ENCODE measurements around the gene KRTAP20-3.

Gene KRTAP20-3

DNA sequence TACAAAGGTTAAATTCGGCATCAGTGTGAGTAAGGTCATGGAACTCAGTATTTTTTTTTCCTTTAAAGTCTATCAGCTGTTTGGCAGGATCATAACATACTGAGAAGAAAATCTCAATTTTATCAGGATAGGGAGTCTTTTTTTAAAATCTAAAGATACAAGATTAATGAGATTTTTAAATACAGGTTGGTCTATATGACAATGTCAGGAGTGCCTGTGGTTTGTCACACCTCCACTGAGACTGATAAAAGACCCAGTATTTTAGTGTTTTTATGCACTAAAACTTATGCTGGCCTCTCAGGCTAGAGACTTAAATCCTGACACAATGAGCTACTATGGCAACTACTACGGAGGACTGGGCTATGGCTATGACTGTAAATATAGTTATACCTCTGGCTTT lies at the start of gene KRTAP20-3:
Gene KRTAP20-3, plus strand, starts transcription at position 301 of the 400 bp plus-strand sequence.
- DNase-seq (ENCODE audit: low read depth), result no peak

DNA sequence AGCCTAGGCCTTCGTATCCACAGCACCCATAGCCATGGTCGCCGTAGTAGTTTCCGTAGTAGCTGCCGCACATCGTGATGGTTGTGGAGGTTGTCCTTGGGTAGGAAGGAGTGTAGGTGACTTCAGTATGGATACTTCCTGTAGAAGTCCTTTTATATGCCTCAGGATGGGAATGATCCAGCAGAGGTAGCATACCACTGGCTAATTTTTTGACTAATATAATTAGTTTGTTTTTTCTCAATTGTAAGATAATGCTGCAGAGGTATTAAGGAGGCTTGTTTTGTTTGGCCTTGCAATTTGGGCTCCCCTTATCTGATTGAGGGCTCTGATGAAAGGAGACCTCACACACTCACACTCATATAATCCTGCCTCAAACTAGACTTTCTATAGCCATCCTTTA lies 43.9 kb upstream of the KRTAP20-3 start, which contains the start of gene KRTAP6-2:
Gene KRTAP6-2, minus strand, starts transcription at position 101 of the 400 bp plus-strand sequence. Its CDS starts 28 bp downstream, at position 73.
- no peak for DNase-seq (ENCODE audit: low read depth)

DNA sequence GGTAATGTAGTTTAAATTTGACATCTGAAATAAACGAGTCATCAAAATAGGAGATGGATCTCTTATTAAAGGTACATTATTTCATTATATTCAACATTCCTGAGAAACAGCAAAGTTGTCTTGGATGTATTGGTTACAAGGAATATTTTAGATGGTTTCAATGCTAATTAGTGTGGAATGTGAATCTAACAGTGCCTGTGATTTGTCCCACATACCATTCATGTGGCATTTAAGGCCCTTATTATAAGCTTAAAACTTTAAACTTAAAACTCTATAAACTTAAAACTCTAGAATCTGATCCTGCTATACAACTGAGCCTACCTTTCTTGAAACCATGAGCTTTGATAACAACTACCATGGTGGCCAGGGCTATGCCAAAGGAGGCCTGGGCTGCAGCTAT lies 41.9 kb upstream of the KRTAP20-3 start, which contains the start of gene KRTAP22-1:
Gene KRTAP22-1, plus strand, starts transcription at position 301 of the 400 bp plus-strand sequence.
- DNase-seq (ENCODE audit: low read depth), result no peak

DNA sequence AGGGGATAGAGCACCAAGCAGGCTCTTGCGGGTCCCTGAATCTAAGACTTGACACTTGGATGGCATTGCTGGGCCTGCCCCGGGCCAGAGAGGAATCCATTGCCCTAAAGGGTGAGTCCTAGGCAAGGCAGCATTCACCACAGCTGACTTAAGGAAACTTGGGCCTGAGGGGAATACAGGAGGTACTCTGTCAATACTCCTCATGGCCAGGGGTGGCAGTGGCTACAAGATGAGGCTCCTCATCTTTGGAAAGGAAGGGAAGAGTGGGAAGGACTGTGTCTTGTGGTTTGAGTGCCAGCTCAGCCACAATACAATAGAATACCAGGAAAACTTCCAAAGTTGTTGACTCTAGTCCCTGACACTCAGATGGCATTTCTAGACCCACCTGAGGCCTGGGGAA lies 36.7 kb upstream of the KRTAP20-3 start:
- DNase-seq (ENCODE audit: low read depth), result no peak

DNA sequence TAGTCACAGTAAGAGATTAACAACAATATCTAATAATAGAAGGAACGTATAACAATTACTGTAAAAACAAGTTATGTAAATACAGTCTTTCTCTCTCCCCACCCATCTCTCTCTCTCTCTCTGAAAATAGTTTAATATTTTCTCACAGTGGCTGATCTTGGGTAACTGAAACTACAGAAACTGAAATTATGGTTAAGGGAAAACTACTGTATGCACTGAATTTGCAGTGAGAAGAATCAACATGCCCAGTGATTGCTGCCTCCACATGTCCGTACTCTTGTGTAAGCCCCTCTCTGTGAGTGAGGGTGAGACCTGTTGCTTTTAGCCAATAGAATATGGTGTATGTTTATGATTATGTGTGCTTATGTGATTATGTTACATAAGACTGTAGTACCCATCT lies 30.5 kb upstream of the KRTAP20-3 start:
- DNase-seq (ENCODE audit: low read depth), result no peak

DNA sequence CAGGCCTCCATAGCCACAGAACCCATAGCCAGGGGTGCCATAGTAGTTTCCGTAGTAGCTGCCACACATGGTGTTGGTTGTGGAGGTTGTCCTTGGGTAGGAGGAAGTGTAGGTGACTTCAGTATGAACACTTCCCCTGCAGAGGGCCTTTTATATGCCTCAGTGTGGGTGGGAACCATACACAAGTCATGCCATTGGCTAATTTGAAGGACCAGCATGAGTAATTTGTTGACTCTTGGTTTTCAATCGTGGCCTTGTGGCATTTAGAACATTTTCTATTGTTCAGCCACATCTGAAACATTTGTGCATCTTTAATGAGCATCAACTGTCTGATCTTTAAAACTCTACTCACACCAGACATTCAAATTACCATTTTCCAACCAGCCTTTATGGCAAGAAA lies 28.8 kb upstream of the KRTAP20-3 start, which contains the start of gene KRTAP6-1:
Gene KRTAP6-1, minus strand, starts transcription at position 95 of the 400 bp plus-strand sequence. Its CDS starts 26 bp downstream, at position 69.
- no peak for DNase-seq (ENCODE audit: low read depth)

DNA sequence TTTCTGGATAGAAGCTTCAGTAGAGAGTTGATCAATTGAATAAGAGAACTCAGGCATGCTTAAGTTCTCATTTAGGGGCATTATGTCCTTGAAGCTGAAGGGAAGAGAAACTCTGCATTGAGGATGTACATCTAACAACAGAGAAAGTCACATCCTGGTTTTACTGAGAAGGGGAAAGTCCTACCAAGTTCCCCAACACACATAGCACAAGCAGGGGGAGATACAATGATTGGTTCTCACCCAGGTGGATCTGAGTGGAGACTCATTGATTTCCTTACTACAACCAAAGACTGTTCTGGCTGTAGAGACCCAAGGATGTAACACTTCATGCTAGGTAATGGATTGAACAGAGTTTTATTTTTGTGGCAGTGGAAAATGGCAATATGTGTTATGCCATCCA lies 27.5 kb upstream of the KRTAP20-3 start:
- no peak for DNase-seq (ENCODE audit: low read depth)

DNA sequence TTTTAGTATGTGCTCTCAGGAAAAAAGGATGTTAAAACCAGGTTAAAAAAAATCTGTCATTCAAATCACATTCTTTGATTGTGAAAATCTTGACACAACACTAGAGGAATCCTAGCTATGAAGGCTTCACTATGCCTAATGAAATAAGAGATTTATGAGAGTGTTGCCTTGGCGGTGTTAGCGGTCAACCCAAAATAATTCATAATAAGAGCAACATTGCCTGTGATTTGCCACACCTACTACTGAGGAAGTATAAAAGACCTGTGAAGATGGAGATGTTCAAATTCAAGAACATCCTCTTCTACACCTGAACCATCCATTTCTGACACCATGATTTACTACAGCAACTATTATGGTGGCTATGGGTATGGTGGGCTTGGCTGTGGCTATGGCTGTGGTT lies 26.5 kb upstream of the KRTAP20-3 start, which contains the start of gene KRTAP20-1:
Gene KRTAP20-1, plus strand, starts transcription at position 301 of the 400 bp plus-strand sequence. Its CDS starts 30 bp downstream, at position 331.
- no peak for DNase-seq (ENCODE audit: low read depth)

DNA sequence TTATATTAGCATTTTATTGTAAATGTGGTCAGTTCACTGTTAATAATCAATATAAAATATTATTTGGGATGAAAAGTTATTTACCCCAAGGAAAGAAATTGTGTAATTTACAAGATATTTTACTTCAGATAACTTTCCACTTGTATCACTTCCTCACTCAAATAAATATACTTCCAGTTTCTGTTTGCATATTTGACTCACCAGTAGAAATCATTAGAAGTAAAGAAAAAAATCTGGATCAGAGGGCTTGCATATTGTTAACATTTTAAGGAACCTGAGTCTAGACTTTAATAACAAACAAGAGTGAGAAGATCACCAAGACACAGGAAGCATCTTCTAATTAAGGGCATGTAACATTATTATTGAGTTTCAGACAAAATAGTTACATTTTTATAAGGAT lies 22.6 kb upstream of the KRTAP20-3 start:
- no peak for DNase-seq (ENCODE audit: low read depth)

DNA sequence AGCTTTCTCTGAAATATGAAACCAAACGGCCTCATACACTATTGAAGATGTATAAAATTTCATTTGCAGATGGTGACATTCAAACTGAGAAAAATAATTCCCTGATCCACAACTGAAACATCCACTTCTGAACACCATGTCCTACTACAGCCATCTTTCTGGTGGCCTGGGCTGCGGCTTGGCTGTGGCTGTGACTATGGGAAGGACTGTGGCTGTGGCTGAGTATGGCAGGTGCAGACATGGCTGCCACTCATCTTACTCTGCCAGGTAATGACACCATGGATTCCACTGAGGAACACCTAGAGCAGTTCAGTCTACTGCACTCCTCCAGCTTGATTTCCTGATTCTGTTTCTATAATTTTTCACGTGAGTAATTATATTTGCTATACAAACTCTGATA lies 22.1 kb upstream of the KRTAP20-3 start, which contains the start of gene KRTAP20-4:
Gene KRTAP20-4, plus strand, starts transcription at position 106 of the 400 bp plus-strand sequence.
- DNase-seq (ENCODE audit: low read depth), result no peak

DNA sequence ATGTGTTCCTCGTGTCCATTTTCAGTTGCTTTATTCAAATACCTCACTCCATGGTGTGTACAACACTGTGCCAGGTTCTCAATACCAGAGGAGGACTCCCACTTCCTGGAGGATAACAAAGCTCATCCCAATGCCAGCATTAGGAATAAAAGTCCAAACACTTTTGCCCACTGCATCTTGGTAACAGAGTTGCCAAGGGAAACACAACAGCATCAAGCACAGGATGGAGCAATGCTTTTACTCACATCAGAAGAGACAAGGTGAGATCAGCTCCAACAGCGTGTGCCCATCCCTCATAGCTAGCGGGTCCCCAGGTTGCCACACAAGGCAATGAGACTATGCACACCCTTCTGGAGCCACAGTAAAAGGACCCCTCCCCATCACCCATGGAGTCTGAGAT lies 19.3 kb upstream of the KRTAP20-3 start:
- DNase-seq (ENCODE audit: low read depth), result no peak

DNA sequence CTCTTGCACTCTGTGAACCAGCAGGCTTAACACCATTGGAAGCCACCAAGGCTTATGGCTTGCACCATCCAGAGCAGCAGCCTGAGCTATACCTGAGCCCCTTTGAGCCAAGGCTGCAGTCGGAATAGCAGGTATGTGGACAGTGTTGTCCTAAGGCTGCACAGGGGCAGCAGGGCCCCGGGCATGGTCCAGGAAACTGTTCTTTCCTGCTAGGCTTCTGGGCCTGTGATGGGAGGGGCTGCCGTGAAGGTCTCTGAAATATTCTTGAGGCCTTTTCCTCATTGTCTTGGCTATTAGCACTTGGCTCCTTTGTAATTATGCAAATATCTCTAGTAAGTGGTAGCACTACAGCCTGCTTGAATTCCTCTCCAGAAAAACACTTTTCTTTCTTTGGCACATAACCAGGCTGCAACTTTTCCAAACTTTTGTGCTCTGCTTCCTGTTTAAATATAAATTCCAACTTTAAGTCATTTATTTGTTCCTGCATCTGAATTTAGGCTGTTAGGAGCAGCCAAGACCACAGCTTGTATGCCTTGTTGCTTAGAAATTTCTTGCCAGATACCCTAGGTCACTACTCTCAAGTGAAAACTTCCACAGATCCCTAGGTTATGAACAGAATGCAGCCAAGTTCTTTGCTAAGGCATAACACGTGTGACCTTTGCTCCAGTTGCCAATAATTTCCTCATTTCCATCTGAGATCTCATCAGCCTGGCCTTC lies 17.1 kb upstream of the KRTAP20-3 start:
- no peak for DNase-seq (ENCODE audit: low read depth)

DNA sequence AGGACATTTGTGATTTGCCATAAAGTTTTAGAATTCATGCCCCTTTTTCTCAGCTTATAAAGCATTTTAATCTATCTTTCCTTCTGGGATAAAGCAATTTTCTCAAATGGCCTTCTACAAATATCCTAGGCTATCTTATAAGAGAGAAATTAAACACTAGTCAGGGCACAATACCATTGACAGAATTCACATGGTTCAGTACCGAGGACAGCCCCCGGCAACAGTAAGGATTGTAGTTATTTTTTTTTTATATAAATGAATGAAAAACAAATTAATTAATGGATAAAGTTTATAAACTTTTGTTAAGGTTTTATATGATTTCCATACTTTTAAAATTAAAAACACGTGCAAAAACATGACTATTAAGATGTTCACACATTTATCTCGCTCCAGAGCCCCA lies 14.6 kb upstream of the KRTAP20-3 start:
- no peak for DNase-seq (ENCODE audit: low read depth)

DNA sequence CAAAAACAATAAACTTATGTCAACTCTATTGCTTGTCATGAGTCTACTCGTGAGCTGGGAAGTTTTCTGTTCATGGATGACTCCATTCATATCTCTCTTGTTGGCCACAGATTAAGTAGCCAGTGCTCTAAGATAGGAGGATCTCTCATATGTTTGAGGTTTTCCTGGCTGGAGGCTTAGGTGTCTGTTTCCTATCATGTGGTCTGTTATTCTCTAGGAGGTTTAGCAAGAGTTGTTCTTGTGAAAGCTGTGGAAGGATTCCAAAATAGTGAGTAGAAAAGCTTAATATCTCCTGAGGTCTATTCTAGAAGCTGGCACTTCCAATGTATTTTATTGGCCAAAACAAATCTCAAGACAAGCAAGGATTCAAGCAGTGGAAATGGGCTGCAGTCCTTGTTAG lies 13.5 kb upstream of the KRTAP20-3 start:
- no peak for DNase-seq (ENCODE audit: low read depth)

DNA sequence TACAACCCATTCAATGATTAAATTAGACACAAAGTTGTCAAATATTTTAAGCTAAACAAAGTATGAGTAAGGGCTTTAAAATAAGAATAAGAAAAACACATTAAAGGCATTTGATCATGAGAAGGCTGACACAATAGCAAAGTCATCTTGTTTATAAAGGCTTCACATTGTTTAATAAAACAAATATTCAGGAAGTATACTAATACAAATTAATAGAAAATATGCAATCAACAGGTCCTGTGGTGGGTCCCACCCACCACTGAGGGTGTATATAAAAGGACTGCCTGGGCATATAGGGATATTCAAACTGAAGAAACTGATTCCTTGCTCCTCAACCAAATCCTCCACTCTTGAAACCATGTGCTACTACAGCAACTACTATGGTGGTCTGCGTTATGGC lies 7.8 kb upstream of the KRTAP20-3 start, which contains the start of gene KRTAP20-2:
Gene KRTAP20-2, plus strand, starts transcription at position 301 of the 400 bp plus-strand sequence. Its CDS starts 58 bp downstream, at position 359.
- no peak for DNase-seq (ENCODE audit: low read depth)

DNA sequence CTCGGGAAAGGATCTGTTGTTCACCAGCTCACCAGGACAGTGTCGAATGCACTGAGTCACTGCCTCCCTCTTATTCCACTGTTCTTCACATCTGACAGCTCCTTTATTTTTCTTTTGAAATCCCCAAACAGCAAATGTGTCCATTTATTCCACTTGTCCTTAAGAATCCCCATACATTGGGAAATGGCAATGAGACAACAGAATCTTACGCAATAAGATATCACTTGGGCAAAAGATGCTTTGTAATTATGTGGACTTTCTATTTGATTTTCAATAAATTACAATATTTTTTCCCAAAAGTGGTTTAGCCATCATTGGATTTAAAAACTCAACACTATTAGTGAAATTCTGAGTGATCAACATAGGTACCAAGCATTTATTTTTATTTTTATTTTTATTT lies 4.0 kb upstream of the KRTAP20-3 start:
- DNase-seq (ENCODE audit: low read depth), result no peak

DNA sequence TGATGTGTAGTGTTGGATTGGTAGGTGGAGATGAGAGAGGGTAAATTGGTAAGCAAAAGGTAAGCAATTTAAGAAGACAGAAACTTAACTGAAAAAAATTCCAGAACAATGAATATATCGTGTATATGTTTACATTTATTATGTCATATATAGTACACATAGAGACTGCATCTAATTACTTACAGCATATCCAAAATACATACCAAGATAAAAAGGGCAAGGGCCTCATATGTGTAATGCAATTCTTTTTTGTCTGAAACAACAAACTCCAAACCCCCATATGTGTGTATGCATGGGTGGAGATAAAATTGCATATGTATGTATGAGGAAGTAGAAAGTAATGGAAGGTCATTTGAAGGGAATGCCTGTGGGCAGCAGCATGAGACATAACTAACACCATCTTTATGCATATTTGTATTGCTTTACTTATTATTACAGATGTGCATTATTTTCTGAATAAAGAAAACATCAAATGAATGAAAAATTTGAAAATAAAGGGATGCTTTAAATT lies 4.3 kb downstream of the KRTAP20-3 start:
- no peak for DNase-seq (ENCODE audit: low read depth)

DNA sequence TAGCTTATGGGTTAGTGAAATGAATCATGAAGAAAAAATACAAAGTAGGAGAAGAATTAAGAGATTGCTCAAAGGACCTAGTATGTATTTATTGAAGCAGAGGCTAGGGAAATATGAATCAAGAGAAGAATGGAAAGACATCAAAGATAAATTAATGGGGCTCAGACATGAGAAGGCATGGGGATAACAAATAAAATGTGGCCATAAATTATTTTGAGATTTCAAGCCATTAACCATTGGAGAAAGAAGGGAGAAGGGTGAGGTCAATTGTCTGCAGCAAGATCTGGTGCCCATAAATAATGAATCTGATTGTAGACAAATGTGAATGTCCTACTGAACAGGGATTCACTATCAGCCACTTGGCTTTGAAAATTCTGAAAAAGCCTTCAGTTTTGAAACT lies 10.2 kb downstream of the KRTAP20-3 start:
- DNase-seq (ENCODE audit: low read depth), result no peak

DNA sequence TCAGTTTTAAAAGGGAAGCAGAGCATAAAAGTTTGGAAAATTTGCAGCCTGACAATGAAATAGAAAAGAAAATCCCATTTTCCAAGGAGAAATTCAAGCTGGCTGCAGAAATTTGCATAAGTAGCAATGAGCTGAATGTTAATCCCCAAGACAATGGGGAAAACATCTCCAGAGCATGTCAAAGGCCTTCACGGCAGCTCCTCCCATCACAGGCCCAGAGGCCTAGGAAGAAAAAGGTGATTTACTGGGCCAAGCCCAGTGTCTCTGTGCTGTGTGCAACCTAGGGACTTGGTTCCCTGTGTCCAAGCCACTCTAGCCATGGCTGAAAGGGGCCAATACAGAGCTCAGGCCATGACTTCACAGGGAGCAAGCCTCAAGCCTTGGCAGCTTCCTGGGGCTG lies 26.1 kb downstream of the KRTAP20-3 start:
- no peak for DNase-seq (ENCODE audit: low read depth)

DNA sequence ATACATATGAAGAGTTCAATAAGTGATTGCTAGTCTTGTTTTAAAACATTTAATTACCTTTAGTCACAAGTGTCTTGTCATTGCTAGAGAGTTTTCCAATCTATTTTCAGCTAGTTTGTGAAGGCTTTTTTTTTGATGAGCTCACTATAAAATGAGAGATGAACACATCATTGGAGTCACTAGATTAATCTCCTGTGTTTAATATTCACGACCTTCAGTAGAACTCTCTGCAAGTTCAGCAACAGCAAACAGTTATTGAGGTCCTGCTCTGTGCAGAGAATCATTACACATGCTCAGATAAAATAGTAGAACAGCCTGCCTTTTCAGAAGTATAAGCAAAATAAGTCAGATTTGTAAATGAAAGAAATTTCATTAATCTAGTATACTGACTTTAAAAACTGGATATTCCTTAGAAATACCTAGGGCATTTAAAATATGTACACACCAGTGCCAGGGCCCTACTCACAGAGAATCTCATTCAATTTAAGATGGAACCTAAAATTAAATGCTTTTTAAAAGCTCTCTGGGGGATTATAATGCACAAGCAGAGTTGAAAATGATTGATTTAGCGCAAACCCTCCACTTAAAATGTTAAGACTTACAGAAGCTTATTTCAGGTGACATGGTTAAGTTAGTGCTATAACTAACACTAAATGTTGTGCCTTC lies 30.5 kb downstream of the KRTAP20-3 start:
- DNase-seq (ENCODE audit: low read depth), result no peak

DNA sequence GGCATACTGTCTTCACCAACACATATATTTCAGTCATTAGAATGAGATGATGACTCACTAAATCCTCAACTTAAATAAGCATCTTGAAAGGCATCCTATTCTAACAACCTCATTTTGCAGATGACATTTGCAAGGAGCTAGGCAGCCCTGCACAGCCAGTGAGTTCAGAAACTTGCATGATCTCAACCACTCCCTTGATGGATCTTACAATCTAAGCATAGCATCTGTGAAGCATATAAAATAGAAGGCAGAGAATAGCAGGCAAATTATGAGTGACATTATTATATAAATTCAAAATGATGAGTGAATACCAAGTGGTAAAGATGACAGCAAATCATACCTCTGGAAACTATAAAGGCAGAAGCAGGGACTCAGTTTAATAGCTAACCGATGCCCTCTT lies 31.6 kb downstream of the KRTAP20-3 start:
- no peak for DNase-seq (ENCODE audit: low read depth)

DNA sequence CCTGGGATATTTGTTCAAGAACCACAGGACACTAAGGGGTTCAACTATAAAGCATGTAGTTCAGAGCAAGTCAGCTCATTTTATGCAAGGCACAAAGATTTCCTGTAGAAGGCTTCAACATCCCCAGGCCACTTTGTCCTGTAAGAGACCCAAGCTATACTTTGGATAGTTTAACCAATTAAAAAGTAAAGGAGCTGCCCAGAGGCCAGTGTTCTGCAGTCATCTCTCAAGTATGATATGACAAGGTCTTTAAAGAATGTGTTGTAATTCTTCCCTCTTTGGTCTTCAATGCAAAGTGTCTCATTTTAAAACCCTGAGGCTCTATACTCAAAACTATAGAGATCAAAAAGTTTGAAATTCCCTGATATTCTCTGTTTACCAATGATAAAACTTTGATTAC lies 34.1 kb downstream of the KRTAP20-3 start:
- DNase-seq (ENCODE audit: low read depth), result no peak

DNA sequence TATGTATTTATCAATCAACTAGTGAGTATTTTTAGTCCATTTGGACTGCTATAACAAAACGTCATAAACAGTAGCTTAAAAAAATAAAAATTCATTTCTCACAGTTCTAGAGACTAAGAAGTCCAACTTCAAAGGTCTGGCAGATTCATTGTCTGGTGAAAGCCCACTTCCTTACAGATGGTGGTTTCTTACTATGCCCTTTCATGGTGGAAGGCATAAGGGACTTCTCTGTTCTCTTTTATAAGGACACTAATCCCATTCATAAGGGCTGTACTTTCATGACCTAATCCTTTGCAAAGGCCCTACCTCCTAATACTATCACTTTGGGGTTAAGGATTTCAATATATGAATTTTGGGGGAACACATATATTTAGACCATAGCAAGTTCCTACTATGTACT lies 37.9 kb downstream of the KRTAP20-3 start:
- DNase-seq (ENCODE audit: low read depth), result no peak

Data from GM04503 (cell line).